ENCODE data around the gene POC1A. TPM values are rescaled to one million over a fixed set of nuclear protein-coding genes. Genes with fewer than 3 reads are reported as not detected.
"Not testable (repeated sequence)": the region's sequence is repeated elsewhere in the genome, so short reads cannot be mapped to it uniquely, and the experiment has no call there.

Gene POC1A
- total RNA-seq, 1 donor from 2014 or later, result 3.7 TPM

DNA sequence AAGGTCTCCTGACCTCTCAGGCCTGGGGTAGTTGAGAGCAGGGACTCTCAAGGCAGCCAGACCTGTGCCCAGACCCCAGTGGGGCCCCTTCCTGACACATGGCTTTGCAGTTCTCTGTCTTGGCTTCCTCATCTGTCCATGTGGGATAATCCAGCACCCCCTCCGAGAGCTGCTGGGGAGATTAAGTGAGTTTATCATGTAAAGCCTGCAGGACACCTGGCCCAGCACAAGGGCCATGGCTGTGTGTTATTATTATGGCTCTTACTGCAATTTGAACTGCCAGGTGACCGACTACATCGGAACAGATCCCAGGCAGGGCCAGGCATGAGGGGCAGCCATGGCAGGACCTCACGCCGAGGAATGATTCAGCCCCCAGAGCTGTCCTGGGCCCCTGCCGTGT is 110.5 kb downstream of the POC1A start:
- no peaks in the 10 kb centered on the region for H3K9me3 ChIP-seq (ENCODE audit: insufficient read depth, low read depth, low read length)
- H3K27ac Mint-ChIP-seq (ENCODE audit: unreplicated experiment), result no peak overlapping the region
- no peak for FAIRE-seq

DNA sequence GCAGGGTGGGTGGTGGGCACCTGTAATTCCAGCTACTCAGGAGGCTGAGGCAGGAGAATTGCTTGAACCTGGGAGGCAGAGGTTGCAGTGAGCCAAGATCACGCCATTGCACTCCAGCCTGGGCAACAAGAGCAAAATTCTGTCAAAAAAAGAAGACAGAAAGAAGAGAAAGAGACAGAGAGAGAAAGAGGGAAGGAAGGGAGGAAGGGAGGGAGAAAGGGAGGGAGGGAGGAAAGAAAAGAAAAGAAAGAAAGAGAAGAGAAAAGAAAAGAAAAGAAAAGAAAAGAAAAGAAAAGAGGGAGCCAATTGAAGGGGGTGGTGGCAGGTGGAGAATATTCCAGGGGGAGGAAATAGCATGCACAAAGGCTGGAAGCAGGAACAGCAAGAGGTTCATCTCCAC is 111.2 kb downstream of the POC1A start:
- FAIRE-seq; H3K4me3 Mint-ChIP-seq (ENCODE audit: unreplicated experiment); H3K36me3 Mint-ChIP-seq (ENCODE audit: low read depth, unreplicated experiment); H2AFZ ChIP-seq (ENCODE audit: low read depth, low read length); H3K27ac ChIP-seq (ENCODE audit: low read depth, low read length); H3K27ac Mint-ChIP-seq (ENCODE audit: unreplicated experiment); H3K4me3 ChIP-seq (ENCODE audit: insufficient read depth, low read depth, low read length); H3K4me2 ChIP-seq (ENCODE audit: low read length); H3K9ac ChIP-seq (ENCODE audit: low read length); H3K27me3 ChIP-seq (ENCODE audit: insufficient read depth, low read length); H3K36me3 ChIP-seq (ENCODE audit: insufficient read depth, low read length); H3K79me2 ChIP-seq (ENCODE audit: insufficient read depth, low read length); H3K9me3 Mint-ChIP-seq (ENCODE audit: unreplicated experiment); H4K20me1 ChIP-seq (ENCODE audit: insufficient read depth, low read length); H3K9me3 ChIP-seq (ENCODE audit: insufficient read depth, low read depth, low read length); DNase-seq (ENCODE audit: low read depth): not testable (repeated sequence)
- H3K4me1 ChIP-seq (ENCODE audit: insufficient read depth, low read length), result peaks cover 40% of the 10 kb centered on the region
- peaks cover 18% of the 10 kb centered on the region for H3K4me1 Mint-ChIP-seq (ENCODE audit: low read depth, unreplicated experiment)
- H3K27me3 Mint-ChIP-seq (ENCODE audit: low read depth, unreplicated experiment), result peaks cover 17% of the 10 kb centered on the region

More for the DNA sequence above, 110.5 kb downstream of the POC1A start:
- Histone ChIP-seq H3K9ac (ENCODE audit: low read length) (no peak overlapping the region), H3K27ac (ENCODE audit: low read depth, low read length) (no peak overlapping the region), H3K79me2 (ENCODE audit: insufficient read depth, low read length) (peaks cover 13% of the 10 kb centered on the region), H3K4me2 (ENCODE audit: low read length) (no peak overlapping the region), H3K27me3 (ENCODE audit: insufficient read depth, low read length) (no peaks in the 10 kb centered on the region), H4K20me1 (ENCODE audit: insufficient read depth, low read length) (no peaks in the 10 kb centered on the region), H2AFZ (ENCODE audit: low read depth, low read length) (peak overlapping the region; percentile 44), H3K4me1 (ENCODE audit: insufficient read depth, low read length) (peaks cover 46% of the 10 kb centered on the region), H3K36me3 (ENCODE audit: insufficient read depth, low read length) (peaks cover 5% of the 10 kb centered on the region), H3K4me3 (ENCODE audit: insufficient read depth, low read depth, low read length) (no peak overlapping the region)
- no peaks in the 10 kb centered on the region for H3K9me3 Mint-ChIP-seq (ENCODE audit: unreplicated experiment)
- H3K4me3 Mint-ChIP-seq (ENCODE audit: unreplicated experiment), result no peak overlapping the region
- H3K36me3 Mint-ChIP-seq (ENCODE audit: low read depth, unreplicated experiment), result no peaks in the 10 kb centered on the region
- H3K4me1 Mint-ChIP-seq (ENCODE audit: low read depth, unreplicated experiment), result peaks cover 21% of the 10 kb centered on the region
- TF ChIP-seq EZH2 (IDR thresholded peaks at IDR 0.05; ENCODE audit: insufficient read depth, low read length), result no peak
- TF ChIP-seq, protein P1, sequence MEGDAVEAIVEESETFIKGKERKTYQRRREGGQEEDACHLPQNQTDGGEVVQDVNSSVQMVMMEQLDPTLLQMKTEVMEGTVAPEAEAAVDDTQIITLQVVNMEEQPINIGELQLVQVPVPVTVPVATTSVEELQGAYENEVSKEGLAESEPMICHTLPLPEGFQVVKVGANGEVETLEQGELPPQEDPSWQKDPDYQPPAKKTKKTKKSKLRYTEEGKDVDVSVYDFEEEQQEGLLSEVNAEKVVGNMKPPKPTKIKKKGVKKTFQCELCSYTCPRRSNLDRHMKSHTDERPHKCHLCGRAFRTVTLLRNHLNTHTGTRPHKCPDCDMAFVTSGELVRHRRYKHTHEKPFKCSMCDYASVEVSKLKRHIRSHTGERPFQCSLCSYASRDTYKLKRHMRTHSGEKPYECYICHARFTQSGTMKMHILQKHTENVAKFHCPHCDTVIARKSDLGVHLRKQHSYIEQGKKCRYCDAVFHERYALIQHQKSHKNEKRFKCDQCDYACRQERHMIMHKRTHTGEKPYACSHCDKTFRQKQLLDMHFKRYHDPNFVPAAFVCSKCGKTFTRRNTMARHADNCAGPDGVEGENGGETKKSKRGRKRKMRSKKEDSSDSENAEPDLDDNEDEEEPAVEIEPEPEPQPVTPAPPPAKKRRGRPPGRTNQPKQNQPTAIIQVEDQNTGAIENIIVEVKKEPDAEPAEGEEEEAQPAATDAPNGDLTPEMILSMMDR (IDR thresholded peaks at IDR 0.05; ENCODE audit: insufficient read depth, low read depth, low read length), result no peak
- peaks cover 12% of the 10 kb centered on the region for H3K27me3 Mint-ChIP-seq (ENCODE audit: low read depth, unreplicated experiment)
- DNase-seq (ENCODE audit: low read depth), result no peak

- peaks cover 17% of the 10 kb centered on the region for H3K27me3 Mint-ChIP-seq (ENCODE audit: low read depth, unreplicated experiment)
- no peak overlapping the region for H3K4me2 ChIP-seq (ENCODE audit: low read length)
- no peak overlapping the region for H2AFZ ChIP-seq (ENCODE audit: low read depth, low read length)
- FAIRE-seq (no peak), DNase-seq (ENCODE audit: low read depth) (no peak)
- no peaks in the 10 kb centered on the region for H3K9me3 ChIP-seq (ENCODE audit: insufficient read depth, low read depth, low read length)
- no peak overlapping the region for H3K9ac ChIP-seq (ENCODE audit: low read length)
- no peaks in the 10 kb centered on the region for H3K9me3 Mint-ChIP-seq (ENCODE audit: unreplicated experiment)
- H3K36me3 Mint-ChIP-seq (ENCODE audit: low read depth, unreplicated experiment), result no peaks in the 10 kb centered on the region
- H3K4me3 ChIP-seq (ENCODE audit: insufficient read depth, low read depth, low read length), result no peak overlapping the region
- no peak overlapping the region for H3K4me3 Mint-ChIP-seq (ENCODE audit: unreplicated experiment)
- H3K4me1 Mint-ChIP-seq (ENCODE audit: low read depth, unreplicated experiment), result peaks cover 9% of the 10 kb centered on the region
- H3K79me2 ChIP-seq (ENCODE audit: insufficient read depth, low read length), result no peaks in the 10 kb centered on the region
- peaks cover 22% of the 10 kb centered on the region for H3K4me1 ChIP-seq (ENCODE audit: insufficient read depth, low read length)
- no peaks in the 10 kb centered on the region for H3K27me3 ChIP-seq (ENCODE audit: insufficient read depth, low read length)
- H4K20me1 ChIP-seq (ENCODE audit: insufficient read depth, low read length), result no peaks in the 10 kb centered on the region
- no peak for TF ChIP-seq EZH2 (IDR thresholded peaks at IDR 0.05; ENCODE audit: insufficient read depth, low read length)
- TF ChIP-seq, protein P1 (IDR thresholded peaks at IDR 0.05; ENCODE audit: insufficient read depth, low read depth, low read length), result no peak
- no peak overlapping the region for H3K27ac Mint-ChIP-seq (ENCODE audit: unreplicated experiment)
- H3K36me3 ChIP-seq (ENCODE audit: insufficient read depth, low read length), result no peaks in the 10 kb centered on the region
- H3K27ac ChIP-seq (ENCODE audit: low read depth, low read length), result no peak overlapping the region
Measured at GRCh38 chr3:52041118-52041731, 113.0 kb downstream of the POC1A start.
